Smooth muscle cell (in vitro differentiated cells): Measurements from ENCODE around the gene MTFP1. TPM values are rescaled to one million over a fixed set of nuclear protein-coding genes. Genes with fewer than 3 reads are reported as not detected.

ENCODE experiments used
- DNase-seq: peaks from one replicate; lab custom pipeline; 2025; ENCODE audit not compliant: unreplicated experiment; lab: John Stamatoyannopoulos, UW
- H2AFZ ChIP-seq: fragments of 200-600 bp; sonication (generic); 2 replicates; pipeline ENCODE4 v1.6.0; 2016; ENCODE audit warnings: antibody characterized with exemption, low read depth, mild to moderate bottlenecking
- H3F3A ChIP-seq: fragments of 200-600 bp; sonication (generic); 2 replicates; pipeline ENCODE4 v1.6.0; 2017; ENCODE audit warnings: antibody characterized with exemption, low read depth
- H3K27ac ChIP-seq: fragments of 200-600 bp; sonication (generic); 2 replicates; pipeline ENCODE4 v1.5.1; 2016; ENCODE audit warnings: low read depth, mild to moderate bottlenecking
- H3K27me3 ChIP-seq: fragments of 200-600 bp; sonication (generic); 2 replicates; pipeline ENCODE4 v1.6.1; 2016; ENCODE audit warnings: low read depth, mild to moderate bottlenecking
- H3K36me3 ChIP-seq: fragments of 200-600 bp; sonication (generic); 2 replicates; pipeline ENCODE4 v1.5.1; 2016; ENCODE audit warnings: low read depth
- H3K4me1 ChIP-seq: fragments of 200-600 bp; sonication (generic); 2 replicates; pipeline ENCODE4 v1.5.1; 2016; ENCODE audit warnings: low read depth
- H3K4me2 ChIP-seq: fragments of 200-600 bp; sonication (generic); 2 replicates; pipeline ENCODE4 v1.6.0; 2016; ENCODE audit warnings: mild to moderate bottlenecking
- H3K4me3 ChIP-seq: fragments of 200-600 bp; sonication (generic); 2 replicates; pipeline ENCODE4 v1.5.1; 2016; ENCODE audit warnings: mild to moderate bottlenecking
- H3K79me2 ChIP-seq: fragments of 200-600 bp; sonication (generic); 2 replicates; pipeline ENCODE4 v1.6.0; 2016; ENCODE audit warnings: low read depth, mild to moderate bottlenecking
- H3K9ac ChIP-seq: fragments of 200-600 bp; sonication (generic); 2 replicates; pipeline ENCODE4 v1.6.0; 2016; ENCODE audit warnings: low read depth
- H3K9me3 ChIP-seq: fragments of 200-600 bp; sonication (generic); replicated peaks from 2 replicates; pipeline ENCODE4 v1.5.1; 2016; ENCODE audit warnings: low read depth
- H4K20me1 ChIP-seq: fragments of 200-600 bp; sonication (generic); 2 replicates; pipeline ENCODE4 v1.6.0; 2016; ENCODE audit warnings: low read depth
- CTCF ChIP-seq: fragments of 200-600 bp; sonication (generic); IDR thresholded peaks from 2 replicates; pipeline ENCODE4 v1.5.1; 2017; ENCODE audit warnings: borderline replicate concordance, mild to moderate bottlenecking, antibody characterized with exemption; ENCODE audit not compliant: insufficient read depth, poor library complexity, severe bottlenecking
- WGBS: methylation state at CpG from one replicate; pipeline ENCODE4 v1.1.7; 2016; ENCODE audit warnings: low lambda C conversion rate; 5-methylcytosine and 5-hydroxymethylcytosine counted together
- polyA plus RNA-seq: library from polyadenylated mRNA; unstranded; fragments of >200 nt; fragmentation: Nextera tagmentation; extraction: Ambion mirVana; gene quantifications from 2 replicates; pipeline ENCODE4 v1.2.1, GENCODE V29; 2016
- small RNA-seq: library from RNA; depleted of rRNA; stranded (forward); fragments of <200 nt; gene quantifications from one replicate; pipeline ENCODE3, GENCODE V24; 2014
- total RNA-seq: library from RNA; depleted of rRNA; stranded (reverse); fragments of >200 nt; gene quantifications from 2 replicates; pipeline ENCODE4 v1.2.3, GENCODE V29; 2014

The MTFP1 gene
- total and polyA plus RNA-seq, 2 experiments from 2014 or later, result 14.4 to 30.9 TPM

DNA sequence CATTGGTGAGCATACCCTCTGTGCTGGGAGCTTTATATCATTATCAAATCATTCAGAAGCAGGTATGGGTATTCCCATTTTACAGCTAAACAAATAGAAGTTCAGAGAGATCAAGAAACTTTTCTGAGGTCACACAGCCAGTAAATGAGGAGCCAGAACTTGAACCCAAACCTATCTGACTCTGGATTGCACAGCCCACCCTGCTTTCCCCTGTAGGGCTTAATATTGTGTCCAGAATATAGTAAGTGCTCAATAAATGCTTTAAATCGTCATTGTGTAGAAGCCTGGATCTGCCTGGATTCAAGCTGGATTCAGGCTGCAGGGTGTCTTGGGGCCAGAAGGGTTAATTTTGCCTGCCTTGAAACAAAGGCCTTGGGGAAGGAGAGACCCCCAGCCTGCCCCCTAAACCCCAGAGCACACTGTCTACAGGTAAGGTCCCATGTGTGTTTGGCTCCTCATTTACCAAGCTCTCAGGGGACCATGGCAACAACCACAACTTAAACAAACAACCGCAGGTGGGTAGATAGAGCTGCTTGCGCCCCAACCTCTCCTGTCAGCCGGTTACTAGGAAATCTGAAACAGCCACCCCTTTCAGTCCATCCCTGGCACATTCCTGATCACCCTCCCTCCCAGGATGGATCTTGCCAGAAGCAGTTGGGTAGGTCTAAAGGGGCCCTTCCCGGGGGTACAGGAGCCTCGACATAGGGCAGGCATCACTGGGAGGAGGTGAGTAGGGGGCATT lies 49.3 kb downstream of the MTFP1 start:
- DNase-seq, result no peak
- peaks cover 21% of the 10 kb centered on the region for H3K27me3 ChIP-seq

More for the DNA sequence above, 49.3 kb downstream of the MTFP1 start:
- no peak for TF ChIP-seq CTCF
- Histone ChIP-seq H3K79me2 (no peaks in the 10 kb centered on the region), H3K4me3 (no peak overlapping the region), H3K4me1 (no peaks in the 10 kb centered on the region), H3K9ac (no peak overlapping the region), H3K9me3 (no peaks in the 10 kb centered on the region), H3K4me2 (no peak overlapping the region), H4K20me1 (no peaks in the 10 kb centered on the region), H3K27ac (no peak overlapping the region), H3K36me3 (no peaks in the 10 kb centered on the region), H3F3A (no peaks in the 10 kb centered on the region), H2AFZ (no peak overlapping the region)
- 82% methylated on average over 6 of the region's 6 CpGs for WGBS

Small RNA genes lying within 50 kb of the gene (small RNA-seq; reads per million reads assigned to genes)
- gene AC004832.3, result not detected
- gene RNU6-564P, result not detected

Other genes starting within 250 kb of the MTFP1 start
- gene LIF, start 179.0 kb upstream of the MTFP1 start, total RNA-seq, result 29.9 and 40.6 TPM in 2 replicates
- gene LIF, start 179.0 kb upstream of the MTFP1 start, polyA plus RNA-seq, result 28.9 and 31.2 TPM in 2 replicates
- gene OSM, start 158.9 kb upstream of the MTFP1 start, total RNA-seq, result 0.27 and 1.5 TPM in 2 replicates
- 0.14 and 1.0 TPM in 2 replicates for gene OSM, start 158.9 kb upstream of the MTFP1 start, polyA plus RNA-seq
- 9.8 and 16.1 TPM in 2 replicates for gene CASTOR1, start 136.3 kb upstream of the MTFP1 start, total RNA-seq
- gene CASTOR1, start 136.3 kb upstream of the MTFP1 start, polyA plus RNA-seq, result 21.8 and 22.6 TPM in 2 replicates
- gene TBC1D10A, start 98.8 kb upstream of the MTFP1 start, total RNA-seq, result 16.8 and 23.0 TPM in 2 replicates
- 51.1 and 57.6 TPM in 2 replicates for gene TBC1D10A, start 98.8 kb upstream of the MTFP1 start, polyA plus RNA-seq
- gene SF3A1, start 68.9 kb upstream of the MTFP1 start, total RNA-seq, result 46.0 and 55.0 TPM in 2 replicates
- 86.7 and 86.9 TPM in 2 replicates for gene SF3A1, start 68.9 kb upstream of the MTFP1 start, polyA plus RNA-seq
- gene CCDC157, start 68.8 kb upstream of the MTFP1 start, total RNA-seq, result 1.5 and 4.8 TPM in 2 replicates
- 2.5 and 6.0 TPM in 2 replicates for gene CCDC157, start 68.8 kb upstream of the MTFP1 start, polyA plus RNA-seq
- gene RNF215, start 38.4 kb upstream of the MTFP1 start, total RNA-seq, result 11.6 and 21.2 TPM in 2 replicates
- gene RNF215, start 38.4 kb upstream of the MTFP1 start, polyA plus RNA-seq, result 3.4 and 5.9 TPM in 2 replicates
- 7.9 and 15.1 TPM in 2 replicates for gene SEC14L2, start 28.8 kb upstream of the MTFP1 start, total RNA-seq
- gene SEC14L2, start 28.8 kb upstream of the MTFP1 start, polyA plus RNA-seq, result 8.0 and 8.2 TPM in 2 replicates
- not detected in 2 replicates for gene SEC14L3, start 46.2 kb downstream of the MTFP1 start, total RNA-seq
- gene SEC14L3, start 46.2 kb downstream of the MTFP1 start, polyA plus RNA-seq, result 0.09 TPM in 1 of 2 replicates, not detected in the other
- gene SEC14L4, start 79.9 kb downstream of the MTFP1 start, total RNA-seq, result not detected in 2 replicates
- gene SEC14L4, start 79.9 kb downstream of the MTFP1 start, polyA plus RNA-seq, result not detected in 2 replicates
- 0.09 and 0.13 TPM in 2 replicates for gene SEC14L6, start 121.0 kb downstream of the MTFP1 start, total RNA-seq
- not detected in 2 replicates for gene SEC14L6, start 121.0 kb downstream of the MTFP1 start, polyA plus RNA-seq
- gene GAL3ST1, start 148.9 kb downstream of the MTFP1 start, total RNA-seq, result not detected in 2 replicates
- gene GAL3ST1, start 148.9 kb downstream of the MTFP1 start, polyA plus RNA-seq, result 0.35 and 0.78 TPM in 2 replicates
- 27.4 and 35.6 TPM in 2 replicates for gene PES1, start 166.1 kb downstream of the MTFP1 start, total RNA-seq
- gene PES1, start 166.1 kb downstream of the MTFP1 start, polyA plus RNA-seq, result 52.7 and 59.4 TPM in 2 replicates
- 3.4 and 5.2 TPM in 2 replicates for gene TCN2, start 181.4 kb downstream of the MTFP1 start, total RNA-seq
- 3.1 and 3.3 TPM in 2 replicates for gene TCN2, start 181.4 kb downstream of the MTFP1 start, polyA plus RNA-seq
- 3.6 and 5.0 TPM in 2 replicates for gene SLC35E4, start 210.0 kb downstream of the MTFP1 start, total RNA-seq
- 4.1 and 7.2 TPM in 2 replicates for gene SLC35E4, start 210.0 kb downstream of the MTFP1 start, polyA plus RNA-seq
- 8.9 and 11.0 TPM in 2 replicates for gene DUSP18, start 242.1 kb downstream of the MTFP1 start, total RNA-seq
- gene DUSP18, start 242.1 kb downstream of the MTFP1 start, polyA plus RNA-seq, result 8.1 and 9.3 TPM in 2 replicates